Endothelial cell of umbilical vein (primary cell): Measurements from ENCODE around the gene SLC66A2. TPM values are rescaled to one million over a fixed set of nuclear protein-coding genes. Genes with fewer than 3 reads are reported as not detected.

Experiments used
- BruUV-seq: library from RNA; stranded (reverse); fragments of 400-500 nt; replicated peaks from 2 replicates; lab custom pipeline; 2021; lab: Mats Ljungman, UMichigan
- CTCF ChIA-PET: fragments of 300-600, 350-600 bp; sonication (Branson Sonifier 250); formaldehyde crosslinking; loops from one replicate; lab custom pipeline; 2021; ENCODE audit warnings: antibody characterized with exemption, inconsistent platforms; lab: Charles Lee
- POLR2A ChIA-PET: fragments of 300-600, 350-600 bp; sonication (Branson Sonifier 250); formaldehyde crosslinking; loops from one replicate; lab custom pipeline; 2021; ENCODE audit warnings: antibody characterized with exemption, inconsistent platforms; lab: Charles Lee
- DNase-seq: peaks from one replicate; pipeline ENCODE4 v3.0.0-alpha.2; 2011; ENCODE audit warnings: low read depth, low spot score
- FAIRE-seq: peaks from 2 replicates; lab custom pipeline; 2011; peaks lifted over from hg19 to GRCh38; lab: Jason Lieb, UNC
- H2AFZ ChIP-seq: 2 replicates; pipeline ENCODE4 v1.6.0; 2012; ENCODE audit warnings: low read depth, low read length, control low read depth, inconsistent platforms
- H3K27ac ChIP-seq: 2 replicates; pipeline ENCODE4 v1.5.1; 2011; ENCODE audit warnings: low read depth, mild to moderate bottlenecking, control low read depth, low read length, moderate library complexity; ENCODE audit not compliant: insufficient read depth
- H3K27me3 ChIP-seq, 2 experiments: 2 replicates each; pipeline versions ENCODE4 v1.6.0 to v1.6.1; 2011; ENCODE audit warnings: low read length in 2 of 2, mixed read lengths in 1 of 2; ENCODE audit not compliant: control insufficient read depth in 2 of 2, insufficient read depth in 2 of 2
- H3K36me3 ChIP-seq, 2 experiments: 2 replicates in 1 of 2; 3 replicates in 1 of 2; pipeline ENCODE4 v1.5.1; 2011; ENCODE audit warnings: low read length in 2 of 2, mild to moderate bottlenecking in 1 of 2, moderate library complexity in 1 of 2; ENCODE audit not compliant: control insufficient read depth in 2 of 2, insufficient read depth in 2 of 2; ENCODE audit errors: extremely low read depth in 1 of 2
- H3K4me1 ChIP-seq: 3 replicates; pipeline ENCODE4 v1.5.1; 2011; ENCODE audit warnings: mild to moderate bottlenecking, low read length; ENCODE audit not compliant: control insufficient read depth, insufficient read depth; ENCODE audit errors: extremely low read depth
- H3K4me2 ChIP-seq: 2 replicates; pipeline ENCODE4 v1.6.1; 2011; ENCODE audit warnings: low read length, control low read depth, mixed read lengths; ENCODE audit not compliant: insufficient read depth
- H3K4me3 ChIP-seq, 3 experiments: fragments of 200-600 bp in 1 of 3; sonication (generic), shearing (Covaris generic) in 1 of 3; replicated peaks in 1 of 3; 2 replicates each; pipeline ENCODE4 v1.5.1; 2011 to 2016; ENCODE audit warnings: control low read depth in 3 of 3, low read length in 3 of 3, mild to moderate bottlenecking in 2 of 3, inconsistent platforms in 1 of 3, low read depth in 1 of 3, moderate library complexity in 1 of 3; ENCODE audit not compliant: insufficient read depth in 1 of 3
- H3K79me2 ChIP-seq: 2 replicates; pipeline ENCODE4 v1.6.0; 2012; ENCODE audit warnings: low read length, inconsistent platforms; ENCODE audit not compliant: control insufficient read depth, insufficient read depth
- H3K9ac ChIP-seq: replicated peaks from 2 replicates; pipeline ENCODE3; 2011; ENCODE audit warnings: low read length, control low read depth; ENCODE audit not compliant: insufficient read depth; ENCODE audit errors: extremely low read depth
- H3K9me1 ChIP-seq: replicated peaks from 3 replicates; pipeline ENCODE4 v1.6.0; 2011; ENCODE audit warnings: mild to moderate bottlenecking, low read length; ENCODE audit not compliant: control insufficient read depth, insufficient read depth; ENCODE audit errors: extremely low read depth
- H3K9me3 ChIP-seq: replicated peaks from 2 replicates; pipeline ENCODE4 v1.5.1; 2012; ENCODE audit warnings: low read length, inconsistent platforms; ENCODE audit not compliant: control insufficient read depth, insufficient read depth
- H4K20me1 ChIP-seq: replicated peaks from 2 replicates; pipeline ENCODE3; 2011; ENCODE audit warnings: mild to moderate bottlenecking, low read length; ENCODE audit not compliant: control insufficient read depth, insufficient read depth; ENCODE audit errors: extremely low read depth
- CTCF ChIP-seq, 2 donors: IDR thresholded peaks; 1 replicate in 1 of 2; 2 replicates in 1 of 2; pipeline ENCODE4 v1.5.1; 2011; ENCODE audit warnings: low read length in 2 of 2, mild to moderate bottlenecking in 2 of 2, moderate library complexity in 2 of 2, control low read depth in 1 of 2, inconsistent platforms in 1 of 2, low read depth in 1 of 2; ENCODE audit not compliant: insufficient read depth in 1 of 2; ENCODE audit errors: extremely low read depth in 1 of 2
- EZH2 ChIP-seq: IDR thresholded peaks from 2 replicates; pipeline ENCODE4 v1.6.1; 2012; ENCODE audit warnings: borderline replicate concordance, low read depth, mild to moderate bottlenecking, moderate library complexity, low read length, inconsistent platforms; ENCODE audit not compliant: severe bottlenecking
- FOS ChIP-seq: IDR thresholded peaks from 2 replicates; pipeline ENCODE4 v1.6.1; 2011; ENCODE audit warnings: mild to moderate bottlenecking, low read length, moderate library complexity, borderline replicate concordance; ENCODE audit not compliant: insufficient read depth
- GATA2 ChIP-seq: IDR thresholded peaks from 2 replicates; pipeline ENCODE4 v1.7.0; 2011; ENCODE audit warnings: low read depth, mild to moderate bottlenecking, moderate library complexity, mixed read lengths, low read length; ENCODE audit not compliant: insufficient read length, insufficient read depth
- JUN ChIP-seq: IDR thresholded peaks from 2 replicates; pipeline ENCODE4 v1.6.1; 2011; ENCODE audit warnings: borderline replicate concordance, low read depth; ENCODE audit not compliant: insufficient read length, insufficient read depth
- MAX ChIP-seq: IDR thresholded peaks from 2 replicates; pipeline ENCODE4 v1.6.1; 2011; ENCODE audit not compliant: insufficient read depth, insufficient read length
- MYC ChIP-seq: IDR thresholded peaks from one replicate; pipeline ENCODE4 v1.6.1; 2011; ENCODE audit warnings: mild to moderate bottlenecking, low read depth, low read length
- POLR2A ChIP-seq: IDR thresholded peaks from 2 replicates; pipeline ENCODE4 v1.6.1; 2012; ENCODE audit warnings: low read depth, mild to moderate bottlenecking, control low read depth, low read length
- POLR2AphosphoS5 ChIP-seq: IDR thresholded peaks from 2 replicates; pipeline ENCODE4 v1.6.1; 2012; ENCODE audit warnings: low read depth, mild to moderate bottlenecking, control low read depth, low read length, moderate library complexity; ENCODE audit not compliant: insufficient read depth
- dilution Hi-C: fragments of 300-500 bp; cut with MboI; formaldehyde crosslinking; loops from one replicate; pipeline ENCODE4 v1.15.0; 2019; ENCODE audit warnings: low sequenced_read_pairs; ENCODE audit not compliant: extremely low pct_ligation_motif_present
- intact Hi-C: fragments of 100-400 bp; cut with micrococcal nuclease; formaldehyde crosslinking; loops from one replicate; pipeline ENCODE4 v1.10.0; 2022
- polyA plus RNA-seq, 4 experiments: library from polyadenylated mRNA; depleted of rRNA in 3 of 4; stranded (reverse) in 3 of 4; unstranded in 1 of 4; fragments of >200 nt; gene quantifications; 2 replicates each; pipeline versions ENCODE4 v1.2.1 to v1.2.3, GENCODE V29; 2011 to 2012; ENCODE audit warnings: missing spikeins in 1 of 4
- total RNA-seq: library from RNA; stranded (reverse); gene quantifications from 2 replicates; pipeline ENCODE4 v1.2.3, GENCODE V29; 2021

Gene SLC66A2
- total and polyA plus RNA-seq, 2 donors (not counting 3 experiments of a cell fraction or from before 2014, with no cell fraction given) = 32.5 to 37.1 TPM

GRCh38 chr18:79879566-79879965 is 71.9 kb downstream of the SLC66A2 start:
- Histone ChIP-seq H2AFZ (no peak overlapping the region), H3K9me3 (no peaks in the 10 kb centered on the region), H3K4me2 (no peak overlapping the region), H3K36me3 (no peaks in the 10 kb centered on the region), H3K79me2 (no peaks in the 10 kb centered on the region), H4K20me1 (no peaks in the 10 kb centered on the region), H3K27ac (no peak overlapping the region), H3K9me1 (no peaks in the 10 kb centered on the region), H3K4me1 (no peaks in the 10 kb centered on the region), H3K27me3 (no peaks in the 10 kb centered on the region), H3K4me3 (no peak overlapping the region), H3K9ac (no peak overlapping the region)
- DNase-seq (no peak), FAIRE-seq (no peak)
- no TSS peak for BruUV-seq
- no peak for TF ChIP-seq MYC
- no peak for TF ChIP-seq JUN
- no peak for TF ChIP-seq EZH2
- no peak for TF ChIP-seq MAX
- no peak for TF ChIP-seq CTCF (IDR thresholded peaks at IDR 0.05; ENCODE audit: extremely low read depth in 1 of 2, insufficient read depth in 1 of 2, low read depth in 1 of 2, low read length in 2 of 2)
- no peak for TF ChIP-seq POLR2AphosphoS5
- no peak for TF ChIP-seq FOS
- TF ChIP-seq POLR2A = no peak
- no peak for TF ChIP-seq GATA2
- ChIA-PET POLR2A (no interaction called here), CTCF (no interaction called here)
- intact Hi-C loops (no loop called here), dilution Hi-C loops (no loop called here)
